Panc1 (cell line): ENCODE results near the gene BCL2L1.

Experiments used
- CTCF ChIP-seq: fragments of 450-650 bp; IDR thresholded peaks from 2 replicates; pipeline ENCODE4 v1.5.1; 2017; ENCODE audit warnings: mild to moderate bottlenecking
- POLR2AphosphoS5 ChIP-seq: IDR thresholded peaks from 2 replicates; pipeline ENCODE4 v1.6.1; 2012; ENCODE audit warnings: mild to moderate bottlenecking, low read depth, low read length, moderate library complexity

- TF ChIP-seq CTCF = no peak
- no peak for TF ChIP-seq POLR2AphosphoS5
Observed at GRCh38 chr20:31701591-31701990, 21.1 kb downstream of the BCL2L1 start.
